ENCODE data around the gene OR4D6. TPM values are rescaled to one million over a fixed set of nuclear protein-coding genes. Genes with fewer than 3 reads are reported as not detected.

OR4D6 gene
- total RNA-seq, 1 experiment from 2014 or later, result not detected

GRCh38 chr11:59416613-59417012 lies 40.1 kb upstream of the OR4D6 start (continued):
- TF ChIP-seq MXD4 (CRISPR knock-in tag; IDR thresholded peaks at IDR 0.05; ENCODE audit: borderline replicate concordance) (no peak), ARID4B (CRISPR knock-in tag; IDR thresholded peaks at IDR 0.05; ENCODE audit: borderline replicate concordance) (no peak), KAT7 (CRISPR knock-in tag; IDR thresholded peaks at IDR 0.05; ENCODE audit: borderline replicate concordance) (no peak)

GRCh38 chr11:59417023-59417422 lies 39.7 kb upstream of the OR4D6 start:
- peaks cover 35% of the 10 kb centered on the region for H3K9me3 Mint-ChIP-seq
- no peaks in the 10 kb centered on the region for H3K4me1 Mint-ChIP-seq
- 0 out of 2 replicates have a peak, but pooled peaks cover 2% of the 10 kb centered on the region for H3K36me3 Mint-ChIP-seq
- no peak overlapping the region for H3K27ac Mint-ChIP-seq
- ChIA-PET CTCF (no interaction called here), POLR2A (no interaction called here)
- H3K27me3 Mint-ChIP-seq (ENCODE audit: low read depth), result no peaks in the 10 kb centered on the region
- TF ChIP-seq ATF1 (CRISPR knock-in tag; IDR thresholded peaks at IDR 0.05), result no peak
- no peak for TF ChIP-seq TCF7 (CRISPR knock-in tag; IDR thresholded peaks at IDR 0.05; ENCODE audit: low read depth)
- no peak for TF ChIP-seq CREM (CRISPR knock-in tag; IDR thresholded peaks at IDR 0.05)
- no peak for TF ChIP-seq GRHL2 (CRISPR knock-in tag; IDR thresholded peaks at IDR 0.05; ENCODE audit: insufficient replicate concordance, severe bottlenecking)
- no peak for TF ChIP-seq ATF2 (CRISPR knock-in tag; IDR thresholded peaks at IDR 0.05; ENCODE audit: borderline replicate concordance, low read depth)
- TF ChIP-seq SMAD4 (CRISPR knock-in tag; IDR thresholded peaks at IDR 0.05), result no peak
- no peak for TF ChIP-seq ZNF317 (CRISPR knock-in tag; IDR thresholded peaks at IDR 0.05; ENCODE audit: borderline replicate concordance, low read depth)
- H3K4me3 Mint-ChIP-seq, result no peak overlapping the region
- no peak for ATAC-seq
- no peak for DNase-seq (ENCODE audit: low spot score)

- ChIA-PET POLR2A (no interaction called here), CTCF (interaction anchor here (0.7 to 1.0 kb wide), 2 partner anchors 232 to 247 kb away, joined by 3 to 4 read pairs; partner anchors contain the start of gene DTX4)
- no peak for ATAC-seq
- Mint-ChIP-seq H3K9me3 (peaks cover 31% of the 10 kb centered on the region), H3K4me3 (no peak overlapping the region), H3K27ac (no peak overlapping the region), H3K36me3 (no peaks in the 10 kb centered on the region), H3K27me3 (ENCODE audit: low read depth) (no peaks in the 10 kb centered on the region), H3K4me1 (no peaks in the 10 kb centered on the region)
- DNase-seq (ENCODE audit: low spot score), result no peak
- TF ChIP-seq NFYB (CRISPR knock-in tag; conservative IDR thresholded peaks at IDR 0.05; ENCODE audit: low read depth) (no peak), SOX15 (CRISPR knock-in tag; IDR thresholded peaks at IDR 0.05) (no peak), ESRRA (CRISPR knock-in tag; IDR thresholded peaks at IDR 0.05; ENCODE audit: borderline replicate concordance) (no peak), ZNF671 (CRISPR knock-in tag; IDR thresholded peaks at IDR 0.05) (no peak), MAX (CRISPR knock-in tag; IDR thresholded peaks at IDR 0.05) (no peak), ZNF317 (CRISPR knock-in tag; IDR thresholded peaks at IDR 0.05; ENCODE audit: borderline replicate concordance, low read depth) (no peak), ZMAT4 (CRISPR knock-in tag; IDR thresholded peaks at IDR 0.05) (no peak), ARID4B (CRISPR knock-in tag; IDR thresholded peaks at IDR 0.05; ENCODE audit: borderline replicate concordance) (no peak), NR3C1 (CRISPR knock-in tag; conservative IDR thresholded peaks at IDR 0.05; ENCODE audit: low read depth) (no peak)
These were observed 38.6 kb upstream of the OR4D6 start for GRCh38 chr11:59418156-59418555.
